ENCODE data around the gene MRM2.

GRCh38 chr7:2276107-2276506 is 34.1 kb upstream of the MRM2 start:
- TF ChIP-seq, protein P1, sequence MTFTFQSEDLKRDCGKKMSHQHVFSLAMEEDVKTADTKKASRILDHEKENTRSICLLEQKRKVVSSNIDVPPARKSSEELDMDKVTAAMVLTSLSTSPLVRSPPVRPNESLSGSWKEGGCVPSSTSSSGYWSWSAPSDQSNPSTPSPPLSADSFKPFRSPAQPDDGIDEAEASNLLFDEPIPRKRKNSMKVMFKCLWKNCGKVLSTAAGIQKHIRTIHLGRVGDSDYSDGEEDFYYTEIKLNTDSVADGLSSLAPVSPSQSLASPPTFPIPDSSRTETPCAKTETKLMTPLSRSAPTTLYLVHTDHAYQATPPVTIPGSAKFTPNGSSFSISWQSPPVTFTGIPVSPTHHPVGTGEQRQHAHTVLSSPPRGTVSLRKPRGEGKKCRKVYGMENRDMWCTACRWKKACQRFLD (tag by site-specific recombination; IDR thresholded peaks at IDR 0.05), result no peak
- TF ChIP-seq ZBTB17 (tag by site-specific recombination; IDR thresholded peaks at IDR 0.05) (no peak), SALL2 (tag by site-specific recombination; IDR thresholded peaks at IDR 0.05; ENCODE audit: borderline replicate concordance) (no peak), ZNF626 (tag by site-specific recombination; IDR thresholded peaks at IDR 0.05) (no peak), ZNF560 (tag by site-specific recombination; IDR thresholded peaks at IDR 0.05; ENCODE audit: borderline replicate concordance) (no peak)
- TF ChIP-seq, protein P2, sequence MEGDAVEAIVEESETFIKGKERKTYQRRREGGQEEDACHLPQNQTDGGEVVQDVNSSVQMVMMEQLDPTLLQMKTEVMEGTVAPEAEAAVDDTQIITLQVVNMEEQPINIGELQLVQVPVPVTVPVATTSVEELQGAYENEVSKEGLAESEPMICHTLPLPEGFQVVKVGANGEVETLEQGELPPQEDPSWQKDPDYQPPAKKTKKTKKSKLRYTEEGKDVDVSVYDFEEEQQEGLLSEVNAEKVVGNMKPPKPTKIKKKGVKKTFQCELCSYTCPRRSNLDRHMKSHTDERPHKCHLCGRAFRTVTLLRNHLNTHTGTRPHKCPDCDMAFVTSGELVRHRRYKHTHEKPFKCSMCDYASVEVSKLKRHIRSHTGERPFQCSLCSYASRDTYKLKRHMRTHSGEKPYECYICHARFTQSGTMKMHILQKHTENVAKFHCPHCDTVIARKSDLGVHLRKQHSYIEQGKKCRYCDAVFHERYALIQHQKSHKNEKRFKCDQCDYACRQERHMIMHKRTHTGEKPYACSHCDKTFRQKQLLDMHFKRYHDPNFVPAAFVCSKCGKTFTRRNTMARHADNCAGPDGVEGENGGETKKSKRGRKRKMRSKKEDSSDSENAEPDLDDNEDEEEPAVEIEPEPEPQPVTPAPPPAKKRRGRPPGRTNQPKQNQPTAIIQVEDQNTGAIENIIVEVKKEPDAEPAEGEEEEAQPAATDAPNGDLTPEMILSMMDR (tag by site-specific recombination; IDR thresholded peaks at IDR 0.05), result no peak
- TF ChIP-seq, protein P3, sequence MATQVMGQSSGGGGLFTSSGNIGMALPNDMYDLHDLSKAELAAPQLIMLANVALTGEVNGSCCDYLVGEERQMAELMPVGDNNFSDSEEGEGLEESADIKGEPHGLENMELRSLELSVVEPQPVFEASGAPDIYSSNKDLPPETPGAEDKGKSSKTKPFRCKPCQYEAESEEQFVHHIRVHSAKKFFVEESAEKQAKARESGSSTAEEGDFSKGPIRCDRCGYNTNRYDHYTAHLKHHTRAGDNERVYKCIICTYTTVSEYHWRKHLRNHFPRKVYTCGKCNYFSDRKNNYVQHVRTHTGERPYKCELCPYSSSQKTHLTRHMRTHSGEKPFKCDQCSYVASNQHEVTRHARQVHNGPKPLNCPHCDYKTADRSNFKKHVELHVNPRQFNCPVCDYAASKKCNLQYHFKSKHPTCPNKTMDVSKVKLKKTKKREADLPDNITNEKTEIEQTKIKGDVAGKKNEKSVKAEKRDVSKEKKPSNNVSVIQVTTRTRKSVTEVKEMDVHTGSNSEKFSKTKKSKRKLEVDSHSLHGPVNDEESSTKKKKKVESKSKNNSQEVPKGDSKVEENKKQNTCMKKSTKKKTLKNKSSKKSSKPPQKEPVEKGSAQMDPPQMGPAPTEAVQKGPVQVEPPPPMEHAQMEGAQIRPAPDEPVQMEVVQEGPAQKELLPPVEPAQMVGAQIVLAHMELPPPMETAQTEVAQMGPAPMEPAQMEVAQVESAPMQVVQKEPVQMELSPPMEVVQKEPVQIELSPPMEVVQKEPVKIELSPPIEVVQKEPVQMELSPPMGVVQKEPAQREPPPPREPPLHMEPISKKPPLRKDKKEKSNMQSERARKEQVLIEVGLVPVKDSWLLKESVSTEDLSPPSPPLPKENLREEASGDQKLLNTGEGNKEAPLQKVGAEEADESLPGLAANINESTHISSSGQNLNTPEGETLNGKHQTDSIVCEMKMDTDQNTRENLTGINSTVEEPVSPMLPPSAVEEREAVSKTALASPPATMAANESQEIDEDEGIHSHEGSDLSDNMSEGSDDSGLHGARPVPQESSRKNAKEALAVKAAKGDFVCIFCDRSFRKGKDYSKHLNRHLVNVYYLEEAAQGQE (tag by site-specific recombination; IDR thresholded peaks at IDR 0.05), result no peak
